ENCODE measurements around the gene ORM1.

DNA sequence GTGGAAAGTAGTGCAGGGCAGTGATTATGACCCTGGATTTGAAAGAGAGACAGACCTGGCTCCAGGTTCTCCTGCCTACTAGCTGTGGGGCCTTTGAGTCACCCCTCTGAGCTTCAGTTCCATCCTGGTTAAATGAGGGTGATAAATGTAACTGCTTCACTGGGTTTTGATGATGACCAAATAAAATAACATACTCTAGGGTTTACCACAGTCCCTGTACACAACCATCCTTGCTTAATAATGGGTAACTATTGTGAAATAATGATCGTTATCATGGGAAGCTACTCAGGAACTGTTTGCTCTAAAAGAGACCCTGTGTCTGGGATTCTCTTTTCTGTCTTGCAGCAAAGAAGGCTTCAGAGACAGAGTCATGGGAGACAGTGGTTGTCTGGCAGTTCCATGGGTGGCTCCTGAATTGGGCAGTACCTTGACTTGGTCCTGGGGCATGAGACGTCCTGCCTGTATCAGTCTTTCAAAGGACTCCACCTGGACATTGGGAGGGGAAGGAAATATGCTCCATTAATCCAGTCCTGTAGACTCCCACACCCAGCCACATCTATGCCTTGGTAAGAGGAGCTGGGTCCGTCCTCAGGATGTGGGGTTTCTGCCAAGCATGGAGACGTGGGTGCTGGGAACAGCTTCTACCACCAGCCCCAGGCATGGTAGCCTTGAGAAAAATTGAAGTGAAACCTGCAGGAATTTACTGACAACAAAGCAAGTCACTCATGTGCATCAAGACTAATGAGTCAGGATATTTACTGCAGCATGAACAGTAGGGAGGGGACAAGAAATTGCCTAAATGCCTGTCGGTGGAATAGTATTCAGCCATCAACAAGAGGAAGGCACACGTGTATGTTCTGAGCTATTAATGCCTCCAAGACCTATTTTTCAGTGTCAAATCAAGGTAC, 41.5 kb downstream of the ORM1 start:
- TF ChIP-seq, protein P1, sequence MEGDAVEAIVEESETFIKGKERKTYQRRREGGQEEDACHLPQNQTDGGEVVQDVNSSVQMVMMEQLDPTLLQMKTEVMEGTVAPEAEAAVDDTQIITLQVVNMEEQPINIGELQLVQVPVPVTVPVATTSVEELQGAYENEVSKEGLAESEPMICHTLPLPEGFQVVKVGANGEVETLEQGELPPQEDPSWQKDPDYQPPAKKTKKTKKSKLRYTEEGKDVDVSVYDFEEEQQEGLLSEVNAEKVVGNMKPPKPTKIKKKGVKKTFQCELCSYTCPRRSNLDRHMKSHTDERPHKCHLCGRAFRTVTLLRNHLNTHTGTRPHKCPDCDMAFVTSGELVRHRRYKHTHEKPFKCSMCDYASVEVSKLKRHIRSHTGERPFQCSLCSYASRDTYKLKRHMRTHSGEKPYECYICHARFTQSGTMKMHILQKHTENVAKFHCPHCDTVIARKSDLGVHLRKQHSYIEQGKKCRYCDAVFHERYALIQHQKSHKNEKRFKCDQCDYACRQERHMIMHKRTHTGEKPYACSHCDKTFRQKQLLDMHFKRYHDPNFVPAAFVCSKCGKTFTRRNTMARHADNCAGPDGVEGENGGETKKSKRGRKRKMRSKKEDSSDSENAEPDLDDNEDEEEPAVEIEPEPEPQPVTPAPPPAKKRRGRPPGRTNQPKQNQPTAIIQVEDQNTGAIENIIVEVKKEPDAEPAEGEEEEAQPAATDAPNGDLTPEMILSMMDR (conservative IDR thresholded peaks at IDR 0.05; ENCODE audit: low read length): no peak
- TF ChIP-seq EZH2phosphoT487 (IDR thresholded peaks at IDR 0.05; ENCODE audit: borderline replicate concordance): no peak
